Measurements from ENCODE around the gene SLC38A2.

The SLC38A2 gene

GRCh38 chr12:46391630-46392029 is 19.1 kb upstream of the SLC38A2 start:
- Histone ChIP-seq H3K36me3 (ENCODE audit: insufficient read depth, low read length) (no peaks in the 10 kb centered on the region), H3F3A (ENCODE audit: low read depth) (0 out of 2 replicates have a peak, but pooled peaks cover 3% of the 10 kb centered on the region), H2AFZ (ENCODE audit: low read length) (no peak overlapping the region), H3K4me2 (ENCODE audit: low read depth, low read length, poor library complexity, severe bottlenecking) (no peak overlapping the region), H3K27me3 (ENCODE audit: insufficient read depth, low read length, poor library complexity, severe bottlenecking) (no peaks in the 10 kb centered on the region), H3K4me1 (ENCODE audit: insufficient read depth, low read length, poor library complexity, severe bottlenecking) (peaks cover 61% of the 10 kb centered on the region), H3K9me2 (replicated peaks; ENCODE audit: low read depth, low read length) (no peaks in the 10 kb centered on the region), H3K9ac (ENCODE audit: low read depth, low read length, poor library complexity, severe bottlenecking) (no peak overlapping the region), H4K20me1 (ENCODE audit: insufficient read depth, low read length, poor library complexity, severe bottlenecking) (no peaks in the 10 kb centered on the region), H3K4me3 (ENCODE audit: low read length, poor library complexity, severe bottlenecking) (no peak overlapping the region), H3K9me3 (ENCODE audit: insufficient read depth, low read depth, low read length) (no peaks in the 10 kb centered on the region), H3K79me2 (ENCODE audit: insufficient read depth, low read length) (no peaks in the 10 kb centered on the region)
- TF ChIP-seq CTCF (conservative IDR thresholded peaks at IDR 0.05; ENCODE audit: low read length), result no peak
- TF ChIP-seq EZH2phosphoT487 (IDR thresholded peaks at IDR 0.05; ENCODE audit: borderline replicate concordance), result no peak

- H3K36me3 ChIP-seq (ENCODE audit: insufficient read depth, low read length), result no peaks in the 10 kb centered on the region
- TF ChIP-seq CTCF (conservative IDR thresholded peaks at IDR 0.05; ENCODE audit: low read length) (no peak), EZH2phosphoT487 (IDR thresholded peaks at IDR 0.05; ENCODE audit: borderline replicate concordance) (no peak)
- H3K4me2 ChIP-seq (ENCODE audit: low read depth, low read length, poor library complexity, severe bottlenecking), result no peak overlapping the region
- no peaks in the 10 kb centered on the region for H4K20me1 ChIP-seq (ENCODE audit: insufficient read depth, low read length, poor library complexity, severe bottlenecking)
- no peaks in the 10 kb centered on the region for H3K27me3 ChIP-seq (ENCODE audit: insufficient read depth, low read length, poor library complexity, severe bottlenecking)
- H2AFZ ChIP-seq (ENCODE audit: low read length), result no peak overlapping the region
- no peak overlapping the region for H3K9ac ChIP-seq (ENCODE audit: low read depth, low read length, poor library complexity, severe bottlenecking)
- 0 out of 2 replicates have a peak, but pooled peaks cover 3% of the 10 kb centered on the region for H3F3A ChIP-seq (ENCODE audit: low read depth)
- peaks cover 68% of the 10 kb centered on the region for H3K4me1 ChIP-seq (ENCODE audit: insufficient read depth, low read length, poor library complexity, severe bottlenecking)
- no peaks in the 10 kb centered on the region for H3K9me2 ChIP-seq (replicated peaks; ENCODE audit: low read depth, low read length)
- H3K79me2 ChIP-seq (ENCODE audit: insufficient read depth, low read length), result 0 out of 2 replicates have a peak, but pooled peaks cover under 1% of the 10 kb centered on the region
- no peaks in the 10 kb centered on the region for H3K9me3 ChIP-seq (ENCODE audit: insufficient read depth, low read depth, low read length)
- no peak overlapping the region for H3K4me3 ChIP-seq (ENCODE audit: low read length, poor library complexity, severe bottlenecking)
These were observed 18.3 kb upstream of the SLC38A2 start for GRCh38 chr12:46390881-46391280.

GRCh38 chr12:46390304-46390703 is 17.7 kb upstream of the SLC38A2 start:
- Histone ChIP-seq H3K4me2 (ENCODE audit: low read depth, low read length, poor library complexity, severe bottlenecking) (no peak overlapping the region), H3K79me2 (ENCODE audit: insufficient read depth, low read length) (peaks cover 6% of the 10 kb centered on the region; the same call in 1 of the 2 replicates), H3K36me3 (ENCODE audit: insufficient read depth, low read length) (no peaks in the 10 kb centered on the region), H3K9me3 (ENCODE audit: insufficient read depth, low read depth, low read length) (no peaks in the 10 kb centered on the region), H3F3A (ENCODE audit: low read depth) (0 out of 2 replicates have a peak, but pooled peaks cover 3% of the 10 kb centered on the region), H3K9me2 (replicated peaks; ENCODE audit: low read depth, low read length) (no peaks in the 10 kb centered on the region), H2AFZ (ENCODE audit: low read length) (no peak overlapping the region), H3K4me1 (ENCODE audit: insufficient read depth, low read length, poor library complexity, severe bottlenecking) (peaks cover 74% of the 10 kb centered on the region), H3K4me3 (ENCODE audit: low read length, poor library complexity, severe bottlenecking) (no peak overlapping the region), H3K27me3 (ENCODE audit: insufficient read depth, low read length, poor library complexity, severe bottlenecking) (no peaks in the 10 kb centered on the region), H4K20me1 (ENCODE audit: insufficient read depth, low read length, poor library complexity, severe bottlenecking) (no peaks in the 10 kb centered on the region), H3K9ac (ENCODE audit: low read depth, low read length, poor library complexity, severe bottlenecking) (no peak overlapping the region)
- no peak for TF ChIP-seq EZH2phosphoT487 (IDR thresholded peaks at IDR 0.05; ENCODE audit: borderline replicate concordance)
- no peak for TF ChIP-seq CTCF (conservative IDR thresholded peaks at IDR 0.05; ENCODE audit: low read length)
